BJ (cell line): Measurements from ENCODE around the gene PIAS3. TPM values are rescaled to one million over a fixed set of nuclear protein-coding genes. Genes with fewer than 3 reads are reported as not detected.

Experiments used
- CTCF ChIA-PET: fragments of 350-600 bp; formaldehyde crosslinking; extraction: SDS; loops from one replicate; lab custom pipeline; 2021; ENCODE audit warnings: antibody characterized with exemption, inconsistent platforms; lab: Yijun Ruan, JAX
- POLR2A ChIA-PET: fragments of 300-600 bp; sonication (Branson Sonifier 250); formaldehyde crosslinking; extraction: SDS; loops from one replicate; lab custom pipeline; 2021; ENCODE audit warnings: antibody characterized with exemption; lab: Charles Lee
- DNase-seq: peaks from one replicate; pipeline ENCODE4 v3.0.0-alpha.2; 2011; ENCODE audit warnings: low read depth
- H3K27me3 ChIP-seq: 2 replicates; pipeline ENCODE4 v1.6.0; 2011; ENCODE audit warnings: low read length; ENCODE audit not compliant: control insufficient read depth, insufficient read depth
- H3K36me3 ChIP-seq: 2 replicates; pipeline ENCODE4 v1.5.1; 2011; ENCODE audit warnings: low read length; ENCODE audit not compliant: control insufficient read depth, insufficient read depth
- H3K4me3 ChIP-seq: 2 replicates; pipeline ENCODE4 v1.5.1; 2011; ENCODE audit warnings: low read depth, mild to moderate bottlenecking, control low read depth, low read length
- CTCF ChIP-seq: IDR thresholded peaks from 2 replicates; pipeline ENCODE4 v1.5.1; 2011; ENCODE audit warnings: low read depth, mild to moderate bottlenecking, control low read depth, inconsistent platforms, low read length, moderate library complexity; ENCODE audit not compliant: insufficient read depth
- polyA minus RNA-seq: library from RNA; depleted of rRNA, polyadenylated mRNA; stranded (reverse); fragments of >200 nt; gene quantifications from 2 replicates; pipeline ENCODE4 v1.2.3, GENCODE V29; 2011; rRNA and poly(A)+ RNA removed
- polyA plus RNA-seq: library from polyadenylated mRNA; depleted of rRNA; stranded (reverse); fragments of >200 nt; gene quantifications from 2 replicates; pipeline ENCODE4 v1.2.3, GENCODE V29; 2011; rRNA removed

Gene PIAS3
- polyA plus RNA-seq (30.0 and 38.0 TPM in 2 replicates), polyA minus RNA-seq (27.3 and 28.8 TPM in 2 replicates)

- CTCF ChIA-PET = interaction anchor here (0.6 to 10.2 kb wide), 16 partner anchors 9 to 1918 kb away, joined by 3 to 179 read pairs (median 4); partner anchors contain the start of genes ANKRD34A, ITGA10, NUDT17 and POLR3C
- POLR2A ChIA-PET = interaction anchor here (0.5 to 1.8 kb wide), 6 partner anchors 9 to 179 kb away, joined by 3 to 11 read pairs (median 4); no protein-coding TSS in a partner anchor
- Histone ChIP-seq H3K36me3 (peaks cover 12% of the 10 kb centered on the region), H3K4me3 (peak within 1 kb of the TSS; percentile 90), H3K27me3 (no peaks in the 10 kb centered on the region)
- no peak for TF ChIP-seq CTCF
- peak; percentile 65 for DNase-seq
These were observed at the start of gene PIAS3 for GRCh38 chr1:145858901-145859490. Gene PIAS3 (minus strand): TSS chr1:145859081. CDS start chr1:145858990, 91 bp downstream.

- Histone ChIP-seq H3K4me3 (no peak overlapping the region), H3K36me3 (no peaks in the 10 kb centered on the region; the same call in 1 of the 2 replicates), H3K27me3 (no peaks in the 10 kb centered on the region)
- DNase-seq = no peak
- ChIA-PET POLR2A (interaction anchor here (0.6 to 0.7 kb wide), 3 partner anchors 17 to 49 kb away, joined by 3 read pairs; partner anchors contain the start of gene LIX1L), CTCF (interaction anchor here (0.6 to 8.4 kb wide), 11 partner anchors 10 to 61 kb away, joined by 3 to 193 read pairs (median 6); partner anchors contain the start of genes ANKRD35, NUDT17, PIAS3 and RBM8A)
- no peak for TF ChIP-seq CTCF
These were observed 49.8 kb upstream of the PIAS3 start for GRCh38 chr1:145908653-145909052.

- DNase-seq = no peak
- Histone ChIP-seq H3K27me3 (no peaks in the 10 kb centered on the region), H3K4me3 (no peak overlapping the region), H3K36me3 (no peaks in the 10 kb centered on the region; the same call in 1 of the 2 replicates)
- CTCF ChIA-PET = interaction anchor here (1.5 to 8.4 kb wide), 3 partner anchors 14 to 60 kb away, joined by 6 to 193 read pairs (median 58); partner anchors contain the start of genes NUDT17 and RBM8A
- POLR2A ChIA-PET = no interaction called here
- no peak for TF ChIP-seq CTCF
These were observed 48.3 kb upstream of the PIAS3 start for GRCh38 chr1:145906954-145907753.

DNA sequence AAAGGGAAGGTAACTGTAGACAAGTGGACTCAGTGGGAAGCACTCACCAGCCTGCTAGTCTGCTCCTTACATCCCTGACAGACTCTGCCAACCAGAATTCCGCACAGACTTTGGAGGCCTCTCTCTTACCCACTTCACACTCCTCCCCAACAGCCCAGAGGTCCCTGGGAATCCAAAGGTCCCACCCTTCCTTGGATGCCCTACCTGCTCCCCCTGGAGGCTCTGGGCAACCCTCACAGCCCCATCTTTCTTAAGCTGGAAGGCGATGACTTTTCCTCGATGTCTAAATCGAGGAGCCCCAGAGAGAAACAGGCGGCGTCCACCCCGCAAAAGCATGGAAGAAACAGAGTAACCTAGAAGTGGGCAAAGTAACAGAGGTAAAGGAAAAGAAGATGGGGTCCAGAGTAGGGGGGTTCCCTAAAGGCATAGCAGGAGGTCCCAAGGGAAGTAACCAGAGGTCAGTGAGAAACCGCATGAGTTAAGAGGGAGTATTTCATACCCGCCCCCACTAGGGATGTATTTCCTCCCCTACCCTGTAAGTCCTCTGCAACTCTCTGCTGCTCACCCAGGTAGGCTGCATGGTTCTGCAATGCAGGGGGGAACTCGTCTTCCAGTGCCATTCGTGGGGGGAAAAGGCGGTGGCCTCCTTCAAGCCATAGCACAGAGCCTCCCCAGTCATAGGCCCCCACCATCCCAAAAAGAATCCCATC is 42.6 kb upstream of the PIAS3 start:
- Histone ChIP-seq H3K4me3 (no peak overlapping the region), H3K27me3 (no peaks in the 10 kb centered on the region), H3K36me3 (no peaks in the 10 kb centered on the region; the same call in 1 of the 2 replicates)
- TF ChIP-seq CTCF = no peak
- CTCF ChIA-PET = no interaction called here
- POLR2A ChIA-PET = no interaction called here
- DNase-seq = no peak
